Lung (tissue), 12 donors: Measurements from ENCODE around the gene BRD7. TPM values are rescaled to one million over a fixed set of nuclear protein-coding genes. Genes with fewer than 3 reads are reported as not detected.

Source experiments
- ATAC-seq: fragments of 200-7000 bp; cut with Tn5 transposase; one replicate; pipeline ENCODE4 v1.9.1; 2020; ENCODE audit warnings: moderate number of reproducible peaks; ENCODE audit not compliant: insufficient read depth, low FRiP score
- DNase-seq, 3 donors: peaks; one replicate each; pipeline ENCODE4 v3.0.0-alpha.2; 2013 to 2017
- H3K27ac ChIP-seq, 2 donors: one replicate each; pipeline ENCODE4 v1.5.1; 2013; ENCODE audit warnings: mild to moderate bottlenecking in 2 of 2, moderate library complexity in 2 of 2, control low read depth in 1 of 2, inconsistent platforms in 1 of 2, low read depth in 1 of 2, low read length in 1 of 2
- H3K27me3 ChIP-seq, 3 donors: one replicate each; pipeline ENCODE4 v1.5.1; 2013; ENCODE audit warnings: low read length in 2 of 3; ENCODE audit not compliant: control insufficient read depth in 3 of 3, insufficient read depth in 3 of 3
- H3K36me3 ChIP-seq, 4 donors: one replicate each; pipeline ENCODE4 v1.5.1; 2013; ENCODE audit warnings: low read length in 4 of 4, mild to moderate bottlenecking in 1 of 4, moderate library complexity in 1 of 4; ENCODE audit not compliant: control insufficient read depth in 4 of 4, insufficient read depth in 4 of 4
- H3K4me1 ChIP-seq, 5 donors: one replicate each; pipeline ENCODE4 v1.5.1; 2013; ENCODE audit warnings: low read length in 5 of 5, mild to moderate bottlenecking in 2 of 5, moderate library complexity in 1 of 5; ENCODE audit not compliant: control insufficient read depth in 5 of 5, insufficient read depth in 5 of 5
- H3K4me3 ChIP-seq: one replicate; pipeline ENCODE4 v1.5.1; 2013; ENCODE audit warnings: mild to moderate bottlenecking, control low read depth, moderate library complexity
- H3K9ac ChIP-seq, 2 donors: one replicate each; pipeline ENCODE4 v1.5.1; 2013; ENCODE audit warnings: low read length in 2 of 2, control low read depth in 1 of 2; ENCODE audit not compliant: insufficient read depth in 1 of 2
- H3K9me3 ChIP-seq, 4 donors: one replicate each; pipeline ENCODE4 v1.5.1; 2013; ENCODE audit warnings: low read length in 3 of 4, mild to moderate bottlenecking in 1 of 4, moderate library complexity in 1 of 4; ENCODE audit not compliant: control insufficient read depth in 4 of 4, insufficient read depth in 3 of 4
- CTCF ChIP-seq: IDR thresholded peaks from 2 replicates; pipeline ENCODE4 v1.5.1; 2012; ENCODE audit warnings: mild to moderate bottlenecking; ENCODE audit errors: control extremely low read depth, extremely low read depth
- WGBS, 2 donors: extraction: QIAGEN DNeasy Blood & Tissue Kit; methylation state at CpG; one replicate each; pipeline ENCODE4 v1.1.7; 2013; 5-methylcytosine and 5-hydroxymethylcytosine counted together
- polyA plus RNA-seq, 2 donors: library from polyadenylated mRNA; stranded (reverse); fragments of 200-250 nt; gene quantifications; one replicate each; pipeline ENCODE4 v1.2.1, GENCODE V29; 2013
- total RNA-seq, 2 donors: library from RNA; depleted of rRNA in 1 of 2; stranded (reverse); fragments of >200 nt in 1 of 2; gene quantifications; one replicate each; pipeline ENCODE4 v1.2.1, GENCODE V29; 2014 to 2021
- donor health status: control.
- donor health status: control.
- donor health status: Bipolar disorder and iron deficiency.
- donor health status: healthy.
- donor health status: DM: yes; HTN: yes; CAD: no.

The BRD7 gene
- total and polyA plus RNA-seq, 4 donors = 33.9 to 54.6 (median 53.5) TPM

GRCh38 chr16:50402298-50402895, 33.6 kb upstream of the BRD7 start:
- no peak for ATAC-seq

GRCh38 chr16:50401355-50401754, 32.6 kb upstream of the BRD7 start:
- ATAC-seq = no peak
- WGBS, 2 donors = 73 to 92% methylated on average over 5 of the region's 5 CpGs
- Histone ChIP-seq H3K9me3 (no peaks in the 10 kb centered on the region), H3K4me3 (no peak overlapping the region), H3K36me3 (no peaks in the 10 kb centered on the region), H3K27me3 (no peaks in the 10 kb centered on the region), H3K4me1 (no peaks in the 10 kb centered on the region), H3K9ac (no peak overlapping the region), H3K27ac (no peak overlapping the region)
- DNase-seq = no peak
- no peak for TF ChIP-seq CTCF

More at GRCh38 chr16:50402298-50402895, 33.6 kb upstream of the BRD7 start:
- Histone ChIP-seq H3K9ac (no peak overlapping the region), H3K4me3 (no peak overlapping the region), H3K4me1 (no peaks in the 10 kb centered on the region), H3K36me3 (no peaks in the 10 kb centered on the region), H3K27ac (no peak overlapping the region), H3K27me3 (no peaks in the 10 kb centered on the region), H3K9me3 (no peaks in the 10 kb centered on the region)
- 81 to 83% methylated on average over 9 of the region's 9 CpGs for WGBS, 2 donors
- no peak for DNase-seq
- no peak for TF ChIP-seq CTCF

GRCh38 chr16:50400967-50401348, 32.2 kb upstream of the BRD7 start:
- Histone ChIP-seq H3K27ac (no peak overlapping the region), H3K36me3 (no peaks in the 10 kb centered on the region), H3K4me1 (no peaks in the 10 kb centered on the region), H3K4me3 (no peak overlapping the region), H3K9ac (no peak overlapping the region), H3K9me3 (no peaks in the 10 kb centered on the region), H3K27me3 (no peaks in the 10 kb centered on the region)
- WGBS, 2 donors = 85 to 87% methylated on average over 6 of the region's 6 CpGs
- TF ChIP-seq CTCF = no peak
- DNase-seq = no peak
- ATAC-seq = no peak
